Fibroblast of skin of left biceps (primary cell): ENCODE results near the gene DEDD2.

Source experiments
- DNase-seq, 2 experiments: peaks; one replicate each; pipeline ENCODE4 v3.0.0-alpha.2; 2013; ENCODE audit warnings: low read depth in 2 of 2

Gene DEDD2

GRCh38 chr19:42228641-42229040 is 11.2 kb upstream of the DEDD2 start:
- DNase-seq: no peak

GRCh38 chr19:42226886-42227285 is 9.4 kb upstream of the DEDD2 start:
- no peak for DNase-seq

GRCh38 chr19:42225718-42226292 is 8.3 kb upstream of the DEDD2 start:
- no peak for DNase-seq

GRCh38 chr19:42224940-42225717 is 7.7 kb upstream of the DEDD2 start:
- no peak for DNase-seq

- no peak for DNase-seq
These were observed 3.2 kb upstream of the DEDD2 start for GRCh38 chr19:42220751-42221097.

GRCh38 chr19:42219812-42220750 is 2.6 kb upstream of the DEDD2 start, which contains the start of gene ZNF526:
ZNF526 (plus strand) TSS chr19:42220312; CDS start chr19:42224404, 4,092 bp downstream.
- peak; percentile 89 for DNase-seq

- no peak for DNase-seq
These were observed 591 bp downstream of the DEDD2 start for GRCh38 chr19:42216653-42217519.

- no peak for DNase-seq
These were observed 2.5 kb downstream of the DEDD2 start for GRCh38 chr19:42214810-42215485.

GRCh38 chr19:42212886-42213285 is 4.6 kb downstream of the DEDD2 start:
- no peak for DNase-seq

GRCh38 chr19:42208612-42209011 is 8.9 kb downstream of the DEDD2 start:
- no peak for DNase-seq

GRCh38 chr19:42207767-42208271 is 9.7 kb downstream of the DEDD2 start:
- DNase-seq: peak in 1 of 2 experiments; percentile 26

- no peak for DNase-seq
These were observed 10.4 kb downstream of the DEDD2 start for GRCh38 chr19:42206871-42207755.

GRCh38 chr19:42204664-42205063 is 12.8 kb downstream of the DEDD2 start:
- DNase-seq: no peak

- no peak for DNase-seq
These were observed 13.8 kb downstream of the DEDD2 start for GRCh38 chr19:42203700-42204099.

GRCh38 chr19:42202290-42202880 is 15.1 kb downstream of the DEDD2 start:
- no peak for DNase-seq

- DNase-seq: no peak
These were observed 15.8 kb downstream of the DEDD2 start for GRCh38 chr19:42201489-42202289.

GRCh38 chr19:42200116-42200715 is 17.3 kb downstream of the DEDD2 start:
- DNase-seq: no peak
